Myocyte (in vitro differentiated cells): ENCODE data around the gene MYL6B. TPM values are rescaled to one million over a fixed set of nuclear protein-coding genes. Genes with fewer than 3 reads are reported as not detected.
"Not testable (repeated sequence)": the region's sequence is repeated elsewhere in the genome, so short reads cannot be mapped to it uniquely, and the experiment has no call there.

Experiments used
- DNase-seq: peaks from one replicate; pipeline ENCODE4 v3.0.0-alpha.2; 2012; ENCODE audit warnings: low read depth
- total RNA-seq: library from RNA; depleted of rRNA; stranded (reverse); fragments of >200 nt; gene quantifications from 2 replicates; pipeline ENCODE4 v1.2.3, GENCODE V29; 2014

Gene MYL6B
- total RNA-seq, 1 donor from 2014 or later = 3,936 TPM

- DNase-seq = peak; percentile 26
Observed at GRCh38 chr12:56151672-56152131, 685 bp upstream of the MYL6B start.

DNA sequence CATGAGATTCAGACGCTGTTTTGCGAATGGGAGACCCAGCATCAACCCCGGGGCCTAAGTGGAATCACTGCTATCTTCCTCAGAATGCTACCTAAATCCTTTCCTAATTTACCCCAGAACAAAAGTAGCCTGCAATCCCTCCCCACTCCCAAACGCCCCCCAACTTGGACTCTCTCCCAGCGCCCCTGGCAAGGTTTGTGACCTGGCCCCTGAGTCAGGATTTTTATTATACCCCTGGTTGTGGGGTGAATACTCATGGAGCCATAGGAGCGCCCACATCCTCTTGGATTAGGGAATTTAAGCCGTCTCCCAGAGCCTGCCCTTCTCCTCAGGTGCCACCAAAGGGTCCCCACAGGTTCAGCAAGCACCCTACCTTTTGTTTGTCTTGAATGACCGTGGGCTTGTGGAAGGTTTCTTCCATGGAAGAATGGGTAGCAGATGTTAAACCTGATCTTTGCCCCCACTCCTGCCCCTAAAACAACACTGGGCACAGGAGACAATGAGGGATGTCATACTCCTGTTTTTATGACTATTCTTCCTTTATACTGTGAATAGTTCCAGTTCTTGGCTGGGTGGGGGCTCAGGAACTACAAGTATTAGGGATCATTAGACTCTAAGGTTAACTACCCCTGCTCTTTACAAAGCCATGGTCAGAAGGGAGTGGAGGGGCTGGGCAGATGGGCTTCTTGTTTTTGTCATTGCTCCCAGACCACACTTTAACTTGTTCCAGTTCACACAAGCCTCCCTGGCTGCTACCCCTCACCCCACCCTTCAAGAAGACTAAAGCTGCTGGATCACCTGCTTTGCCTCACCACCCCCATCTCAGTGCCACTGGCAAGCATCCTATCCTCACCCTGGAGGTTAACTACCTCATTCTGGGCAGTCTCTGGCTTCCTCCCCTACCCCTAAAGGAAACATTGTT lies 630 bp downstream of the MYL6B start:
- peak; percentile 26 for DNase-seq

GRCh38 chr12:56153678-56154065 lies 1.3 kb downstream of the MYL6B start:
- DNase-seq = peak; percentile 86

DNA sequence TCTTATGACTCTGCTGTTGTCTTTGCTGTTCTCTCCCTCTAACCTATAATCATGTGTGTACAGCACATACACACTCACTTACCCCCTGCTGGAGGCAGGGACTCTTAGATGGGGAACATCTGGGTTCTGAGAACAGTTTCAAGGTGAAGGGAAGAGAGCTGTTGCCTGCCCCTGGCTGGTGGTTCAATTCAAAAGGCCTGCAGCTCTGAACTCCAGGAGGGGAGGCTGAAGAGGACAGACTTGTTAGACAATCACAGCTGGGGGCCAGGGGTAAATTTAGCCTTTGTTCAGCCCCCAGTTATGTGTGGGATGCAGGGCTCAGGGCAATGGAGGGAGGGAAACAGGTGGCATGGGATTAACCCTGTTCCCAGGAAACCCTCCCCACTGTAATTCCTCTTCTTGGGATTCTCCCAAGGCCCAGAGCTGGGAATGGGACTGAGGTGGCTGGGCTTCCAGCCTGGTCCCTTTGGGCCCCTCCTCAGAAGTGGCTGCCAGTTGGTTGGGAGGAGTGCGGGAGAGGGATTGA lies 1.9 kb downstream of the MYL6B start:
- DNase-seq = peak; percentile 97

DNA sequence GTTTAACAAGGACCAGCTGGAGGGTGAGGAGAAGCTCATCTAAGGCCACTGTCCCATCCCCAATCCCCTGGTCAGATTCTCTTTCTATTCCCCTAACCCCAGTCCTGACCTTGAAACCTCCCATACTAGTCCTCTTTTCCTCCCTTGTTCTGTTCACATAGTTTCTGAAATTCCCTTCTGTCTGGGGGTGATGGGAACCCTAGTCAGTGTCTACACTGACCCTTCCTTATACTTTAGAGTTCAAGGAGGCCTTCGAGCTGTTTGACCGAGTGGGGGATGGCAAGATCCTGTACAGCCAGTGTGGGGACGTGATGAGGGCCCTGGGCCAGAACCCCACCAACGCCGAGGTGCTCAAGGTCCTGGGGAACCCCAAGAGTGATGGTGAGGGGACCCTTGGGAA lies 2.4 kb downstream of the MYL6B start:
- DNase-seq = no peak

DNA sequence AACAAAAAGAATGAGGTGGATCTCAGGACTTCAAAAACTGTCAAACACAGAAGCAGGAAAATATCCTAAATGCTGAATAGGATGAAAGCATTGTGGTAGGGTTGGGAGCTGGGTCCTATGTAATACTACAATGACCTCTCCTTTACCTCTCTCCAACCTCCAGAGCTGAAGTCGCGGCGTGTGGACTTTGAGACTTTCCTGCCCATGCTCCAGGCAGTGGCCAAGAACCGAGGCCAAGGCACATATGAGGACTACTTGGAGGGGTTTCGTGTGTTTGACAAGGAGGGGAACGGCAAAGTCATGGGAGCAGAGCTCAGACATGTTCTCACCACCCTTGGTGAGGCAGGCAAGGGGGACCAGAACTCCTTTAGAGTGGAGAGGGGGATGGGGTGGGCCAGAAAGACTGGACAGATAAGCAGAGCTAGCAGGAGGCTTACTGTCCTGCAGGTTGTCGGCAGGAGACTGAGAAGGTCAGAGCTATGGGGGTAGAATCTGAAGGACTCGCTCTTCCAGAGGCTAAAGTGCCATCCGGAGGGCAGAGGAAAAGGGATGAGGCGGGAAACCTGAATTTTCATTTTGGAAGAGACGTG lies 3.0 kb downstream of the MYL6B start:
- peak; percentile 15 for DNase-seq

- DNase-seq = not testable (repeated sequence)
Observed at GRCh38 chr12:56156464-56157200, 4.2 kb downstream of the MYL6B start.

- peak; percentile 90 for DNase-seq
Observed at GRCh38 chr12:56157201-56158028, 5.0 kb downstream of the MYL6B start.

DNA sequence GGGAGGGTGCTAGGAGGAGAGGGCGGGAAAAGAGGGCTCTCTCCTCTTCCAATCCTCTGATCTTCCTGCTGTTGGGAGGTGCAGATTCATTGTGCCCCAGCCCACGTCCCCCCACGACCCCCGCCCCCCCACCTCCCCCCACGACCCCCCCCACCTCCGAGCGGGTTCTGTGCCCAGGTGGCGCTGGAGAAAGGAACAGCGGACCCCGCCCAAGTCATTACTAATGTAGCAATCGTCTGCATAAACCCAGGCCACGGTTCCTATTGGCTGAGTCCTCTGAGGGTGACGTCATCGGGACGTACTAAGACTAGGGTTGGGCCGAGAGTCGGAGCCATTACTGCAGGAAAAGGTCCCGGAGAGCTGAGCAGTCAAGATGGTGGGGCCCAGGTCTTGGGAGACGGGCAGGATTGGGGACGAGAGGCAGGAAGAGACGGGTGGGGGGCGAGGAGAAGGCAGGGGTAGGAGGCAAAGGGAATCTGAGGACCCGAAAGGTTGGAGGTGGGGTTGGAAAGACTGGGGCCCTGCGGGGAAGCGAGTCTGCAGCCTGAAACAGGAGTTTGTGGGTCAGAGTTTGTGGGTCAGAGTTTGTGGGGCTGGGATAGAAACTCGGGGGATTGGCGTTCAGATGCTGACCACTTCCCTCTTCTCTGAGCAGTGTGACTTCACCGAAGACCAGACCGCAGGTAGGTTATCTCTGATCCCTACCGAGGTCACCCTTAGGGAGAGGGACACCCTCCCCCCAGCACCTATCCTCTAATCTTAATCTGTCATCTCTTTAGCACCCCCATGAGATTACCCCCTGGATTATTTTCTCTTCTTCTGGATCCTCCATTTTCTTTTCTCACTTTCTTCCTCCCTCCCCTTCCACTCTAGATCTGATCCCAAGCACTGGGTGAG lies 5.9 kb downstream of the MYL6B start, which contains the start of gene MYL6:
Gene MYL6, plus strand, starts transcription at position 331 of the 897 bp plus-strand sequence. Its CDS starts 43 bp downstream, at position 374.
- DNase-seq = peak; percentile 99

GRCh38 chr12:56158926-56159461 lies 6.6 kb downstream of the MYL6B start:
- DNase-seq = peak; percentile 91

DNA sequence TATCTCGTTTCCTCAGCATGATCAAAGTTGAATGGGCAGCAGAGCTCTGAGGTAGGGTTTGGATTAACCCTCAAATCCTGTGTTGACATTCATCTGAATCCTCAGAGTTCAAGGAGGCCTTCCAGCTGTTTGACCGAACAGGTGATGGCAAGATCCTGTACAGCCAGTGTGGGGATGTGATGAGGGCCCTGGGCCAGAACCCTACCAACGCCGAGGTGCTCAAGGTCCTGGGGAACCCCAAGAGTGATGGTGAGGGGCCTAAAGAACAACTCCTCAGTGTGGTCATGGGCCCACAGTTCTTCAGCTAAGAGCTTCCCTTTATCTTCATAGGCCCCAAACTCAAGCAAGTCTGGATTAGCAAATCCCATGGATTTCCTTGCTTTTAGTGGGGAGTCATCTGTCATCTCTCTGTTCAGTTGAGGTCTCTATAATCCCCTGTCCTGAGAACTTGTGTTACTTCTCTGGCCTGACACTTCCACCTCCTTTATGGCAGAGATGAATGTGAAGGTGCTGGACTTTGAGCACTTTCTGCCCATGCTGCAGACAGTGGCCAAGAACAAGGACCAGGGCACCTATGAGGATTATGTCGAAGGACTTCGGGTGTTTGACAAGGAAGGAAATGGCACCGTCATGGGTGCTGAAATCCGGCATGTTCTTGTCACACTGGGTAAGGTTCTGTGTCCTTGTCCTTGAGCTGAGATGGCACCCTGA lies 7.2 kb downstream of the MYL6B start:
- DNase-seq = no peak

DNA sequence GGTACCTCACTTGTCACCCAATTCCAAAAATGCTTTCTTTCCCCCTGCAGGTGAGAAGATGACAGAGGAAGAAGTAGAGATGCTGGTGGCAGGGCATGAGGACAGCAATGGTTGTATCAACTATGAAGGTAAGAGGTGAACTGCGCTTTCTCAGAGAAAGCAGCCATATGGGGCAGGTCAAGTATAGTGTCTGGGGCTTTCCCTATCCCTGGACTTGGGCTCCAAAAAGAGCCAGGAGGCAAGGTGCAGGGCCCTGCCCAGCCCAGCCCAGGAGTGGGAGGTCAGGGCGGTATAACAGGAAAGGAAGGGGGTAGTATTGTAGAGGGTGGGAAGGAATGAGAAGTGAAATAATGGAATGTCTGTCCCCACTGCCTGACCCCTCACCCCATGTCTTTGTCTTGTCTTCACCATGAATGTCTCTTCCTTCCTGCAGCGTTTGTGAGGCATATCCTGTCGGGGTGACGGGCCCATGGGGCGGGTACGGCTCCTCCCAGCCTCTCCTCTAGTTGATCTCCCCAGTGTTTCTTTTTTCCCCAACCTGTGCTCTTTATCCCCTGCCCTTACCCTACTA lies 7.9 kb downstream of the MYL6B start:
- DNase-seq = no peak

GRCh38 chr12:56160894-56161689 lies 8.7 kb downstream of the MYL6B start:
- DNase-seq = no peak

DNA sequence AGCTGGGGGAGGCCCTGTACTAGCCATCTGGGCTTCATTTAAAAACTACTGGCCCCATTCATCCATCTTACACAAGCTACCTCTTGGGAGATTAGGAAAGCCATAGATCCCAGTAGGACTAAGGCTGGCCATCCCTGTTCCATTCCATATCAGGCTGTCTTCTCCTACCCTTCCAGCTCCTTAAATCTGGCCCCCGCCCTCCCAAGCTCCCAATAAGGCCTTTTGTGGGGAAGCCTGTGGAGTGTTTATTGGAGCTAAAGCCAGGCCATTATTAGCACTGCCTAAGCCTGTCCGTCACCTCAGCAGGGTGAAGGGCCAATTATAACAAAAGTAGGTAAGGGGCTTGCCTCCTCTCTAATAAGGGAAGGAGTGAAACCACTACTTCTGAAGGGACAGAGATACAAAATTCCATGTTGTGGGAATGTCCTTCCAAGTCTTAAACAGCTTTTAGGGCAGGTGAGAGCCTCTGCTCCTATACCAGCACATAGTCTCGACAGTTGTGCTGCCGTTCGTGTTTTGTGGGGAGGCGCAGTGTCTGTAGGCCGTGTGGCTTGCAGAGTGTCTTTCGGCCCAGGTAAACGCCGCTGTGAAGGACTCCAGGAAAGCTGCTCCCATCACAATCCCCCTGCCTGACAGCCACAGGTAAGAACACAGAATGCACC lies 9.4 kb downstream of the MYL6B start:
- DNase-seq = peak; percentile 40

- DNase-seq = no peak
Observed at GRCh38 chr12:56162468-56163290, 10.3 kb downstream of the MYL6B start.
